T-helper 1 cell treated with Interleukin-12 subunit alpha and Interleukin-12 subunit beta and Interleukin-4 antibody, amounts not matched to agents 30 ng/mL and 1 ng/mL, for 36 hours (primary cell): Measurements from ENCODE around the gene DMD. TPM values are rescaled to one million over a fixed set of nuclear protein-coding genes. Genes with fewer than 3 reads are reported as not detected.
"Not testable (repeated sequence)": the region's sequence is repeated elsewhere in the genome, so short reads cannot be mapped to it uniquely, and the experiment has no call there.

Source experiments
- intact Hi-C: fragments of 100-400 bp; cut with micrococcal nuclease; formaldehyde crosslinking; loops from one replicate; pipeline ENCODE4 v1.15.1; 2024
- total RNA-seq: library from RNA; stranded (reverse); gene quantifications from 2 replicates; pipeline ENCODE4 v1.2.3, GENCODE V29; 2022

Gene DMD
- total RNA-seq, 1 donor from 2014 or later: 18.1 TPM

- intact Hi-C loops: no loop called here
Observed at GRCh38 chrX:32644476-32645245, 566.7 kb downstream of the DMD start.

DNA sequence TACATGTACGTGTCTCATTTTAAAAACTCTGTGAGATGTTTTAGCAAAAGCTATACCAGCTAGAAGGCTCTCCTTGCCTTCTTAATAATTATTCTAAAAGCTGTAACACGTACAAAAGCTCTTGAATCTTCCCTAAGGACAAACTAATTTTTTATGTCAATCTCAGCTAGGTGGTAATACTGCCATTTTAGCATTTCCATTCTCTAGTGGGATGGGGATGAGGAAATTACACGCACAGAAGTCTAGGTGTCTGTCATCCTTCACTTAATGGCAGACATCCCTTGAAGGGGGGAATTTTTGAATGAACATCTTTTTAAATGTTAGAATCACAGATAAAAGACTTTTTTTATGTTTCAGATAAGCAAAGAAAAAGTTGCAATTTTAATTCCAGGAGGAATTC, 569.1 kb downstream of the DMD start:
- intact Hi-C loops: no loop called here

DNA sequence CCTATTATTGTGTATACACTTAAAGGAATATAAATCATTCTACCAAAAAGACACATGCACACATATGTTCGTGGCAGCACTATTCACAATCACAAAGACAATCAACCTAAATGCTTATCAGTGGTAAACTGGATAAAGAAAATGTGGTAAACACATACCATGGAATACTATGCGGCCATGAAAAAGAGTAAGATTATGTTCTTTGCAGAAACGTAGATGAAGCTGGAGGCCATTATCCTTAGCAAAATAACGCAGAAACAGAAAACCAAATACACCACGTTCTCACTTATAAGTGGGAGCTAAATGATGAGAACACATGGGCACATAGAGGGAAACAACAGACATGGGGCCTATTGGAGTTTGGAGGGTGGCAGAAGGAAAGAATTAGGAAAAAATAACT, 593.2 kb downstream of the DMD start:
- intact Hi-C loops: no loop called here

- intact Hi-C loops: no loop called here
Observed at GRCh38 chrX:32614707-32615106, 596.6 kb downstream of the DMD start.

DNA sequence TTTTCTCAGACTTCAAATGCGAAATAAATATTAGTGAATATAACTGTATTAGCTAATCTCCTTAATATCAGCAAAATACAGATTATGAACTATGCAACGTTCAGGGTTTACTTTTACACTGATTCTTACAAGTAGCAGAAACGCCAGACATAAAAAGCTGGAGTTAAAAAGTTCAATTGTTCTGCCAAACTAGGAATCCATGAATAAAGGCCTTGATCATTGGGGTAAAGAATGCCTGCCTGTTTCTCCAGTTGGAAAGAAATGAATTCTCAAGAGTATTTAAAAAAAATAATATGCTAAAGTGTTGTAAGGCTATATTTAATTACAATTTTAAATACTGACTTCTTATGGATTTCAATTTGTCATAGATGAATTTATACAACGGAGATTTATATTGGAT, 612.2 kb downstream of the DMD start:
- intact Hi-C loops: no loop called here

DNA sequence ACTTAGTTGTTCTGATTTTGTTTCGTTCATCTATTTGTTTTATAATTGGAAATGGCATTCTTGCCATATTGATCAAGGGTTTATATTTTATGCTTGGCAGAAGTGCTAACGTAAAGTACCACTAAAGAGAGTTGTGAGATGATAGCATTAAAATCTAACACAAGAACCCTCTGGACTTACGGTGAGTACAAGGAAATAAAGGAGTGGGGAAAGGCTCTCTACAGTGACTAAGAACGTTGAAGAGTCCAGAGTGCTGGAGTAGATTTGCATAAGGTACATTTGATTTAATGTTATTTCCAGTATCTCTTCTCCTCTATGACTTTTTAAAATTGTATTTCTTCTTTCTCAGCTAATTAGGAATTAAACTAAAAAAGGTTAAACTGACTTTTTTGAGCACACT, 612.6 kb downstream of the DMD start:
- intact Hi-C loops: no loop called here

DNA sequence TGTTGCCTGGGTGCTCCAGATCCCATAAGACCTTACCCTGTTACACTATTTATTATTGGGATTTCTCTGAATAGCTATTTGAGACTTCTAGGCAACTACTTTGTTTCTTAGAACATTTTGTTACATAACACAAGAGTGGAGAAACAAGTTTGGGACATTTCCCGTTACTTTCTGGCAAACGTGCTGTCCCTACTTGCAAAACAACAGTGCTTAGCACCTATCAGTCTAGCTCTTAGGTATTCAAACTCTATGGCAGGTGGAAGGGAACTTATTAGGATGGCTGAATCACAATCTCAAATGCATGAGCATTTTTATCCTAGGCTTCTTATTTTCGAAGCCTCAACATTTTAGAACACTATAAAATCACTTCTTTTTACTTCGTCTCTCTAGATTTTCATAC, 613.6 kb downstream of the DMD start:
- intact Hi-C loops: no loop called here

DNA sequence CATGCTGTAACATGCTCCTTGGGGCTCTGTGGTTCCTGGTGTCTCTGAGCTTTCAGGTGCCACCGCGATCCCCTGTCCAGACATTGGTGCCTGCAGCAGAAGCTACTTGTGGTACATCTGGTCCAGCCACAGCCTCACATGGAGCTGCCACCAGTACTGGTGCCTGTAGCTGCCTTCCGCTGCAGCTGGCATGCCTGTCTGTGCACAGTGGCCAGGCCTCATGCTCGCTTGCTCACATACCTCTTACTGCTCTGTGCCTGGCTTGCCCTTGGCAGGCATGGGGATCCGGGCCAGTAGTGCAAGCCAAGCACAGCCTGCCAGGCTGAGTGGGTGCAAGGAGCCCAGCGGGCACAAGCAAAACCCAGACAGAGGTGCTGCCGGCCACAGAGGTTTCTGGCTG, 618.6 kb downstream of the DMD start:
- intact Hi-C loops: no loop called here

DNA sequence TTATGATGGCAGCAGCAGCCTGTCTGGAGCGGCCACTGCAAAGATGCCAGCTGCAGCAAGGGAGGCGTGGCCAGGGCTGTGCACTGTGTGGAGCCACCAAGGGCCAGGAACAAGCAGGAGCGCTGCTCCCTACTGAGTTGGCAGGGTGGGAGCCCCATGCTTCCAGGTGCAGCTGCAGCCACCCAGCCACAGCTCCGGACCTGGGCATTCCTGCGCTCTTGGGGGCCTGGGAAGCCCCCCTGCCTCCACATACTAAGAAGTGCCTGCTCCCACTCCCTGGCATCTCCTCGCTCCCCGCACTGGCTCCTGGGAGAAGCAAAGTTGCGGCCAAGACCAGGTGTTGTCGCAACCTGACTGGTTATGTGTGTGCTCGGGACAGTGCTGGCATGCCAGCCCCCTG, 619.8 kb downstream of the DMD start:
- intact Hi-C loops: no loop called here

DNA sequence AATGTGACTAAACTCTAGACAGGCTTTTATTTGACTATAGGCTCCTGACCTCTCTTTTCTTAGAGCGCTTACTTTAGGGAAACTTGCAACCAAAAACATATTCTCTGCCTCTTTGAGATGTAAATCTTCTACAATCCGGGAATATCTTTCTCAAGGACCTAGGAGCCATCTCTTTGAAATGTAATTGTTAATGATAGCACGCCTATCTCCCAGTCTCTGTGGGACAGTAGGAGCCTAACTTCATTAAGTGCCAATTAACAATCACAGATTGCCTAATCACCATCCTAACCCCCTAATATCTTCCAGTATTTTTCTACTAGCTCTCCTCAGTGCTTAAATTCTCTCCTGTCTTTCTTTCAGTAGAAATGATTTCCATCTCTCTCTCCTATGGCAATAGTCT, 628.6 kb downstream of the DMD start:
- intact Hi-C loops: no loop called here

DNA sequence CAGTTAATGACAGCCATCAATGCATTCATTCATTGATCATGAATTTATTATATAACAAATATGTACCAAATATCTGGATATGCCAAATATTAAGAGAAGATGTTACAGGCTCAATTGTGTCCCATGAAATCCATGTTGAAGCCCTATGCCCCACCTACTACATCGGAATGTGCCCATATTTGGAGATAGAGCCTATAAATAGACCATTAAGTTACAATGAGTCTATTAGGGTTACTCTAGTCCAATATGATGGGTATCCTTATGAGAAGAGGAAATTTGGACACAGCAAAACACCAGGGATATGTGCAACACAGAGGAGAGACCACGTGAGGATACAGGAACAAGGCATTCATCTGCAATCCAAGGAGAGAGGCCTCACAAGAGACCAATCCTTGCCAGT, 634.5 kb downstream of the DMD start:
- intact Hi-C loops: no loop called here

DNA sequence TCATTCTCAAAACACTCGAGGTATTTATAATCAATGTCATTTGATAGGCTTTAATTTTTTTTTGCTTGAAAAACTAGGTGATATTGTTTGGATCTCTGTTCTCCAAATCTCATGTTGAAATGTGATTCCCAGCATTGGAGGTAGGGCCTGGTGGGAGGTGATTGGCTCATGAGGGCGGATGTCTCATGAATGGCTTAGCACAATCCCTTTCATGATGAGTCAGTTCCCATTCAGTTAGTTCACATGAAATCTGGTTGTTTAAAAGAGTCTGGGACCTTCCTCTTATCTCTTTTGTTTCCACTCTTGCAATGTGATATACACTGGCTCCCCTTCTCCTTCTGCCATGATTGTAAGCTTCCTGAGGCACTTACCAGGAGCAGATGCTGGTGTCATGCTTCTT, 638.7 kb downstream of the DMD start:
- intact Hi-C loops: no loop called here

- intact Hi-C loops: no loop called here
Observed at GRCh38 chrX:32571579-32571978, 639.8 kb downstream of the DMD start.

DNA sequence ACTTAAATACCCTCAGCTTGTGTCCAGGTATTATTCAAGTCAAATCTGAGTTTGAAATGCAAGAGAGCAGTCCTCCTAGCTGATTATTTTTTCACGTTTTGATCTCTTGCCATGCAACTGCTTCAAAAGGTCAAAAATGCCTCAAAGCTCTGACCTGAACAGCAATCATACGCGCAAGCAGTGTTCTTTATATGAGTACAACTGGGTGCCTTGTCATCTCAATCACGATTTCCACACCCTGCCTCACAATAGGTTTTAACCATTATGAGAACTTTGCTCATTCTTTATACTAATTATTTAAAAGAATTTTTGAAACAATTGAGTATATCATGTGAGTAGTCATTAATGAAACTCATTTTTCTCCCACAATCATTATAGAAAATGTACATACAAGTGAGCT, 649.1 kb downstream of the DMD start:
- intact Hi-C loops: no loop called here

GRCh38 chrX:32545101-32545500, 666.2 kb downstream of the DMD start:
- intact Hi-C loops: no loop called here

DNA sequence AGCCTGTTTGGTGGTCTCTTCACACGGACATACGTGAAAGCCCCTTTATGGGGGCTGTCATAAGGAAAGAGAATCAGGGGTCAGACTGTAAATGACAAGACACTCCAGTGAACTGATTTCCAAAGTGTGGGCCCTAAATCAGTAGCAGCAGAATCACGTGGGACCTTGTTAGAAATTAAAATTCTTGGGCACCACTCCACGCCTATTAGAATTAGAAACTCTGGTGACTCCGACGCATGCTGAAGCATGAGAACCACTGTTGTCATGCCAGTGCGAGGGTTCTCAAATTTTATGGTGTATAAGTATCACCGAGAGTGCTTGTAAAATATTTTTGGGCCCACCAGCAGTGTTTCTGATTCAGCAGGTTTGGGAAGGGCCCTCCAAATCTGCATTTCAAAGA, 672.8 kb downstream of the DMD start:
- intact Hi-C loops: no loop called here

GRCh38 chrX:32533848-32534247, 677.5 kb downstream of the DMD start:
- intact Hi-C loops: no loop called here

DNA sequence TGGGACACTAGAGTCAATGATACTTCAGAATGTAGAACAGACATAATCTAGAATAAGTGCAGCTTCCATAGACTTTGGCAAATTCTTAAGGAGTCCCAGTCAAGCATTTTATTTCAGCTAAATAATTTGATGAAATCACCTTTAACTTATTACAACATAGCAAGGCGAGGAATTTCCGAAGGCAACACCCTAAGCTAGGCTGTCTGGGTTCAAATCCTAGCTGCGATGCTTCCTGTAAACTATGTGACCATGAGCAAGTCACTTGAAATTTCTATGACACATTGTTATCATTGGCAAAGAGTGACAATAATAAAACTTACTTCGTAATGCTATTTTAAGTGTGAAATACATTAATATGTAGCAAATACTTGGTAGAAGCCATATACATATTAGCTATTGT, 679.1 kb downstream of the DMD start:
- intact Hi-C loops: no loop called here

- intact Hi-C loops: no loop called here
Observed at GRCh38 chrX:32530802-32531403, 680.4 kb downstream of the DMD start.

DNA sequence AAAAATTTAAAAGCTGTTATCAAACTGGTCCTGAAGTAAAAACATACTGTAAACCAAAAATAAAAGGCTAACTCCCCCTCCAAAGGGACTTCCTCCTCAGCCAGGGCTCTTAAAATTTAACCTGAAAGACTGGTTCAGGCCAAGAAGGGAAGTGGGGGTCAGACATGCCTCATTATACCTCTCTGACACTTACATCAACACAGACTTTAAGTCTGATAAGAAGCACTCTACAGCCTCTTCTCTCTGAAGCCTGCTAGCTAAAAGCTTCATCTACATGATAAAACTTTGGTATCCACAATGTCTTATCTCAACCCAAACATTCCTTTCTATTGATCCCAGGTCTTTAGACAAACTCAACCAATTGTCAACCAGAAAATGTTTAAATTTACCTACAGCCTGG, 682.9 kb downstream of the DMD start:
- intact Hi-C loops: not testable (repeated sequence)

DNA sequence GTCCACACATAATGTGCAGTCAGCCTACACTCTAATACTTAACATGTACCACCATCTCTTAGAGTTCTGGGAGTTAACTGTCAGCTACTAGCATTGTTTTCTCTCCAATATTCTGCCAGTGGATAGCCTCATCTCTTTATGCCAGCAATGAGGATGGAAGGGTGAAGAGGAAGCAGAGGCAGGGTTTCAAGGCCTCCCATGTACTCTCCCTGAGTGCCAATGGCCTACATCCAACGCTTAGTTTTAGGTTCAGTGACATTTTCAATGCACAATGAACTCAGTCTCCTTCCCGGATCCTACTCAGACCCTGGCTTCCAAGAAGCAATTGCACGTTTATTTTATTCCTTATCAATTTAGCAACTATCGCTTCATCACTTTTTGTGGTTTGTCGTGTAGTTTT, 686.1 kb downstream of the DMD start:
- intact Hi-C loops: no loop called here

GRCh38 chrX:32524385-32524784, 687.0 kb downstream of the DMD start:
- intact Hi-C loops: no loop called here

- intact Hi-C loops: no loop called here
Observed at GRCh38 chrX:32520789-32521188, 690.6 kb downstream of the DMD start.
